Tibial nerve (tissue), 4 donors: ENCODE data around the gene GABRE. TPM values are rescaled to one million over a fixed set of nuclear protein-coding genes. Genes with fewer than 3 reads are reported as not detected.

Experiments
- DNase-seq, 2 donors: peaks; one replicate each; pipeline ENCODE4 v3.0.0-alpha.2; 2019; ENCODE audit warnings: low spot score in 2 of 2
- H3K27ac ChIP-seq, 4 donors: fragments of 200-600 bp; sonication (generic) in 3 of 4; one replicate each; pipeline ENCODE4 v1.5.1; 2017 to 2019; ENCODE audit warnings: mild to moderate bottlenecking in 1 of 4
- H3K27me3 ChIP-seq, 2 donors: fragments of 200-600 bp; sonication (generic) in 1 of 2; one replicate each; pipeline versions ENCODE4 v1.5.1 to v1.6.0; 2017 to 2019
- H3K36me3 ChIP-seq, 3 donors: fragments of 200-600 bp; sonication (generic); one replicate each; pipeline ENCODE4 v1.5.1; 2018 to 2019
- H3K4me1 ChIP-seq, 4 donors: fragments of 200-600 bp; sonication (generic) in 3 of 4; one replicate each; pipeline ENCODE4 v1.5.1; 2017 to 2019
- H3K4me3 ChIP-seq, 4 donors: fragments of 200-600 bp; sonication (generic) in 3 of 4; one replicate each; pipeline ENCODE4 v1.5.1; 2017 to 2019; ENCODE audit warnings: mild to moderate bottlenecking in 1 of 4, moderate library complexity in 1 of 4
- H3K9me3 ChIP-seq, 4 donors: fragments of 200-600 bp; sonication (generic) in 3 of 4; one replicate each; pipeline ENCODE4 v1.5.1; 2017 to 2019
- CTCF ChIP-seq, 5 experiments: fragments of 200-600 bp in 3 of 5; fragments of 450-650 bp in 2 of 5; sonication (generic) in 3 of 5; IDR thresholded peaks; one replicate each; pipeline ENCODE4 v1.5.1; 2016 to 2019; ENCODE audit warnings: antibody characterized with exemption in 5 of 5, mild to moderate bottlenecking in 3 of 5, moderate library complexity in 2 of 5
- EP300 ChIP-seq, 2 donors: sonication (generic); formaldehyde crosslinking; IDR thresholded peaks; one replicate each; pipeline ENCODE4 v1.6.1; 2017; ENCODE audit warnings: antibody characterized with exemption in 2 of 2, mild to moderate bottlenecking in 1 of 2
- POLR2A ChIP-seq, 2 donors: fragments of 450-650 bp; IDR thresholded peaks; one replicate each; pipeline ENCODE4 v1.6.1; 2017; ENCODE audit warnings: antibody characterized with exemption in 2 of 2, mild to moderate bottlenecking in 2 of 2, moderate library complexity in 2 of 2
- WGBS, 2 donors: methylation state at CpG; one replicate each; pipeline ENCODE4 v1.1.5; 2018; 5-methylcytosine and 5-hydroxymethylcytosine counted together
- total RNA-seq, 4 donors: library from RNA; depleted of rRNA; stranded (reverse); fragments of >200 nt; gene quantifications; one replicate each; pipeline ENCODE4 v1.1.0, GENCODE V29; 2016

Gene GABRE
- total RNA-seq, 4 donors from 2014 or later: 14.5 to 84.6 (median 41.4) TPM

GRCh38 chrX:151977923-151978322 is 3.4 kb upstream of the GABRE start:
- Histone ChIP-seq H3K9me3 (no peaks in the 10 kb centered on the region), H3K27ac (no peak overlapping the region), H3K27me3 (no peaks in the 10 kb centered on the region), H3K4me3 (no peak overlapping the region), H3K36me3 (no peaks in the 10 kb centered on the region), H3K4me1 (no peaks in the 10 kb centered on the region)
- 83 to 91% methylated on average over 1 of the region's 1 CpG for WGBS, 2 donors
- TF ChIP-seq CTCF (IDR thresholded peaks at IDR 0.05): no peak
- TF ChIP-seq EP300 (IDR thresholded peaks at IDR 0.05): no peak
- no peak for DNase-seq

GRCh38 chrX:151977009-151977408 is 2.5 kb upstream of the GABRE start:
- no peak overlapping the region for H3K27ac ChIP-seq

GRCh38 chrX:151975736-151976275 is 1.3 kb upstream of the GABRE start:
- WGBS, 2 donors: 87 to 94% methylated on average over 5 of the region's 5 CpGs
- Histone ChIP-seq H3K27ac (no peak overlapping the region), H3K9me3 (no peaks in the 10 kb centered on the region), H3K27me3 (no peaks in the 10 kb centered on the region), H3K4me1 (peaks cover 0 to 2% (median 0%) of the 10 kb centered on the region in 4 donors), H3K36me3 (no peaks in the 10 kb centered on the region), H3K4me3 (no peak overlapping the region)
- DNase-seq: no peak
- no peak for TF ChIP-seq POLR2A (IDR thresholded peaks at IDR 0.05)
- TF ChIP-seq CTCF (IDR thresholded peaks at IDR 0.05): no peak
- no peak for TF ChIP-seq EP300 (IDR thresholded peaks at IDR 0.05)

More at GRCh38 chrX:151977009-151977408, 2.5 kb upstream of the GABRE start:
- H3K9me3 ChIP-seq: no peaks in the 10 kb centered on the region
- H3K4me3 ChIP-seq: no peak overlapping the region
- H3K36me3 ChIP-seq: no peaks in the 10 kb centered on the region
- no peaks in the 10 kb centered on the region for H3K27me3 ChIP-seq
- H3K4me1 ChIP-seq: no peaks in the 10 kb centered on the region
- no peak for DNase-seq
- 43 to 55% methylated on average over 5 of the region's 5 CpGs for WGBS, 2 donors
- no peak for TF ChIP-seq EP300 (IDR thresholded peaks at IDR 0.05)

- Histone ChIP-seq H3K27ac (peak overlapping the region in 1 of 4 donors; percentile 79), H3K36me3 (no peaks in the 10 kb centered on the region), H3K4me1 (peaks cover 0 to 8% (median 0%) of the 10 kb centered on the region in 4 donors), H3K27me3 (no peaks in the 10 kb centered on the region), H3K9me3 (no peaks in the 10 kb centered on the region), H3K4me3 (peak overlapping the region in 1 of 4 donors; percentile 61)
- 63 to 85% methylated on average over 6 to 8 of the region's 8 CpGs for WGBS, 2 donors
- DNase-seq: no peak
- TF ChIP-seq POLR2A (IDR thresholded peaks at IDR 0.05): no peak
These were observed 735 bp upstream of the GABRE start for GRCh38 chrX:151975228-151975593.

GRCh38 chrX:151973851-151974335 is 583 bp downstream of the GABRE start:
- Histone ChIP-seq H3K4me3 (peak overlapping the region; percentile 39 to 61 (median 51)), H3K27me3 (no peaks in the 10 kb centered on the region), H3K4me1 (peaks cover 0 to 12% (median 0%) of the 10 kb centered on the region in 4 donors), H3K9me3 (no peaks in the 10 kb centered on the region), H3K36me3 (peaks cover 0 to 2% (median 0%) of the 10 kb centered on the region in 3 donors), H3K27ac (peak overlapping the region; percentile 36 to 79 (median 70))
- DNase-seq: no peak
- no peak for TF ChIP-seq CTCF (IDR thresholded peaks at IDR 0.05)
- no peak for TF ChIP-seq POLR2A (IDR thresholded peaks at IDR 0.05)
- no peak for TF ChIP-seq EP300 (IDR thresholded peaks at IDR 0.05)
- WGBS, 2 donors: 26 to 42% methylated on average over 6 to 14 of the region's 21 CpGs

GRCh38 chrX:151973060-151973661 is 1.3 kb downstream of the GABRE start:
- Histone ChIP-seq H3K27me3 (no peaks in the 10 kb centered on the region), H3K4me3 (peak overlapping the region in 3 of 4 donors; percentile 39 to 61 (median 47)), H3K27ac (peak overlapping the region in 3 of 4 donors; percentile 68 to 79 (median 73)), H3K36me3 (peaks cover 0 to 10% (median 0%) of the 10 kb centered on the region in 3 donors), H3K9me3 (no peaks in the 10 kb centered on the region), H3K4me1 (peaks cover 0 to 12% (median 0%) of the 10 kb centered on the region in 4 donors)
- TF ChIP-seq CTCF (IDR thresholded peaks at IDR 0.05) (no peak), POLR2A (IDR thresholded peaks at IDR 0.05) (no peak), EP300 (IDR thresholded peaks at IDR 0.05) (no peak)
- WGBS, 2 donors: 49 to 50% methylated on average over 4 of the region's 4 CpGs
- DNase-seq: no peak
